Sigmoid colon (tissue), 4 donors: ENCODE measurements around the gene MAB21L2.
"Not testable (repeated sequence)": the region's sequence is repeated elsewhere in the genome, so short reads cannot be mapped to it uniquely, and the experiment has no call there.

ENCODE experiments used
- CTCF ChIP-seq, 4 experiments: fragments of 450-650 bp in 3 of 4; fragments of 200-600 bp in 1 of 4; IDR thresholded peaks; one replicate each; pipeline ENCODE4 v1.5.1; 2016 to 2019; ENCODE audit warnings: antibody characterized with exemption in 4 of 4, mild to moderate bottlenecking in 3 of 4, moderate library complexity in 2 of 4
- EP300 ChIP-seq, 4 donors: sonication (generic); formaldehyde crosslinking; IDR thresholded peaks; one replicate each; pipeline ENCODE4 v1.6.1; 2017; ENCODE audit warnings: antibody characterized with exemption in 4 of 4
- POLR2AphosphoS5 ChIP-seq, 4 donors: sonication (generic); formaldehyde crosslinking; IDR thresholded peaks; one replicate each; pipeline ENCODE4 v1.6.1; 2017; ENCODE audit warnings: antibody characterized with exemption in 4 of 4

GRCh38 chr4:150557811-150558210 is 24.1 kb upstream of the MAB21L2 start:
- TF ChIP-seq CTCF, EP300, POLR2AphosphoS5 (IDR thresholded peaks at IDR 0.05): not testable (repeated sequence)
